Cardiac muscle cell (in vitro differentiated cells and primary cell): ENCODE data around the gene DOCK8. TPM values are rescaled to one million over a fixed set of nuclear protein-coding genes. Genes with fewer than 3 reads are reported as not detected.

ENCODE experiments used
- DNase-seq, 2 donors: peaks; one replicate each; pipeline versions ENCODE4 v3.0.0 to v3.0.0-alpha.2; 2010 to 2017; ENCODE audit warnings: low read depth in 1 of 2, low spot score in 1 of 2
- H3K27ac ChIP-seq: fragments of 200-600 bp; sonication (generic); 2 replicates; pipeline ENCODE4 v1.5.1; 2016
- H3K27me3 ChIP-seq: fragments of 200-600 bp; sonication (generic); 2 replicates; pipeline ENCODE4 v1.6.0; 2016; ENCODE audit warnings: control low read depth
- H3K36me3 ChIP-seq: fragments of 200-600 bp; sonication (generic); 2 replicates; pipeline ENCODE4 v1.5.1; 2016; ENCODE audit warnings: control low read depth
- H3K4me1 ChIP-seq: fragments of 200-600 bp; sonication (generic); 2 replicates; pipeline ENCODE4 v1.8.1; 2017; ENCODE audit warnings: low read depth, mild to moderate bottlenecking, mixed run types
- H3K4me3 ChIP-seq: fragments of 200-600 bp; sonication (generic); 2 replicates; pipeline ENCODE4 v1.5.1; 2016; ENCODE audit warnings: mild to moderate bottlenecking
- H3K9me3 ChIP-seq: fragments of 200-600 bp; sonication (generic); 2 replicates; pipeline ENCODE4 v1.5.1; 2017; ENCODE audit warnings: low read depth, mild to moderate bottlenecking, control low read depth
- CTCF ChIP-seq: IDR thresholded peaks from 2 replicates; pipeline ENCODE4 v1.5.1; 2012; ENCODE audit warnings: low read depth, mild to moderate bottlenecking, low read length
- polyA plus RNA-seq: library from polyadenylated mRNA; unstranded; fragments of >200 nt; fragmentation: Nextera tagmentation; extraction: Ambion mirVana; gene quantifications from 2 replicates; pipeline ENCODE4 v1.2.1, GENCODE V29; 2016
- total RNA-seq: library from RNA; depleted of rRNA; stranded (reverse); fragments of >200 nt; gene quantifications from 2 replicates; pipeline ENCODE4 v1.2.3, GENCODE V29; 2016

The DOCK8 gene
- total and polyA plus RNA-seq, 2 experiments from 2014 or later, result 2.0 TPM; not detected in 1

- TF ChIP-seq CTCF, result peak; percentile 38
- Histone ChIP-seq H3K27ac (peak within 1 kb of the TSS; percentile 89), H3K4me1 (peaks cover 7% of the 10 kb centered on the region)
Measured at GRCh38 chr9:503881-504852, 289.5 kb downstream of the DOCK8 start, which contains the start of gene KANK1. KANK1 (plus strand) TSS chr9:504695.

GRCh38 chr9:504921-505740, 290.5 kb downstream of the DOCK8 start:
- TF ChIP-seq CTCF, result no peak
- Histone ChIP-seq H3K36me3 (no peaks in the 10 kb centered on the region), H3K4me3 (peak overlapping the region; percentile 56), H3K9me3 (no peaks in the 10 kb centered on the region), H3K4me1 (peaks cover 7% of the 10 kb centered on the region), H3K27me3 (no peaks in the 10 kb centered on the region), H3K27ac (peak overlapping the region; percentile 42)
- peak; percentile 21 to 52 for DNase-seq

More at GRCh38 chr9:503881-504852, 289.5 kb downstream of the DOCK8 start, which contains the start of gene KANK1:
- H3K27me3 ChIP-seq, result no peaks in the 10 kb centered on the region
- no peaks in the 10 kb centered on the region for H3K9me3 ChIP-seq
- H3K4me3 ChIP-seq, result peak within 1 kb of the TSS; percentile 56
- DNase-seq, result peak; percentile 78 to 88
- no peaks in the 10 kb centered on the region for H3K36me3 ChIP-seq

- H3K4me3 ChIP-seq, result peak overlapping the region; percentile 56
- H3K27me3 ChIP-seq, result no peaks in the 10 kb centered on the region
- peaks cover 7% of the 10 kb centered on the region for H3K4me1 ChIP-seq
- peak in 1 of 2 donors; percentile 35 for DNase-seq
- H3K9me3 ChIP-seq, result no peaks in the 10 kb centered on the region
- no peak overlapping the region for H3K27ac ChIP-seq
- no peak for TF ChIP-seq CTCF
- H3K36me3 ChIP-seq, result no peaks in the 10 kb centered on the region
Measured at GRCh38 chr9:505741-506059, 291.0 kb downstream of the DOCK8 start.

- no peaks in the 10 kb centered on the region for H3K36me3 ChIP-seq
- TF ChIP-seq CTCF, result no peak
- DNase-seq, result no peak
- H3K4me3 ChIP-seq, result peak overlapping the region; percentile 56
- no peaks in the 10 kb centered on the region for H3K9me3 ChIP-seq
- H3K27ac ChIP-seq, result no peak overlapping the region
- peaks cover 7% of the 10 kb centered on the region for H3K4me1 ChIP-seq
- H3K27me3 ChIP-seq, result no peaks in the 10 kb centered on the region
Measured at GRCh38 chr9:506281-506680, 291.6 kb downstream of the DOCK8 start.

GRCh38 chr9:511861-512260, 297.2 kb downstream of the DOCK8 start:
- peaks cover 17% of the 10 kb centered on the region for H3K4me1 ChIP-seq
- no peak for DNase-seq
- H3K36me3 ChIP-seq, result no peaks in the 10 kb centered on the region
- no peaks in the 10 kb centered on the region for H3K27me3 ChIP-seq
- no peak overlapping the region for H3K27ac ChIP-seq
- no peak for TF ChIP-seq CTCF
- no peaks in the 10 kb centered on the region for H3K9me3 ChIP-seq
- H3K4me3 ChIP-seq, result no peak overlapping the region
